H1 (cell line): ENCODE results near the gene TMEM250. TPM values are rescaled to one million over a fixed set of nuclear protein-coding genes. Genes with fewer than 3 reads are reported as not detected.

Source experiments
- CTCF ChIA-PET: fragments of 300-600 bp; sonication (Branson Sonifier 250); formaldehyde crosslinking; loops from one replicate; lab custom pipeline; 2021; ENCODE audit not compliant: partially characterized antibody; lab: Charles Lee
- POLR2A ChIA-PET: fragments of 300-600 bp; sonication (Branson Sonifier 250); formaldehyde crosslinking; loops from one replicate; lab custom pipeline; 2021; ENCODE audit warnings: inconsistent platforms; ENCODE audit not compliant: partially characterized antibody; lab: Charles Lee
- DNase-seq, 2 experiments: peaks; one replicate each; pipeline versions ENCODE4 v3.0.0 to v3.0.0-alpha.2; 2010 to 2022; ENCODE audit warnings: low spot score in 2 of 2, low read depth in 1 of 2, mixed read lengths in 1 of 2
- FAIRE-seq: peaks from 2 replicates; lab custom pipeline; 2011; peaks lifted over from hg19 to GRCh38; lab: Jason Lieb, UNC
- H2AFZ ChIP-seq: 2 replicates; pipeline ENCODE4 v1.8.1; 2012; ENCODE audit warnings: low read length, inconsistent platforms
- H2AK5ac ChIP-seq: 2 replicates; pipeline ENCODE4 v1.6.1; 2013; ENCODE audit warnings: low read depth, low read length
- H2BK120ac ChIP-seq: replicated peaks from 2 replicates; pipeline ENCODE3; 2013; ENCODE audit warnings: low read depth, low read length, inconsistent platforms
- H2BK12ac ChIP-seq: 2 replicates; pipeline ENCODE4 v1.6.1; 2013; ENCODE audit warnings: low read depth, low read length
- H2BK15ac ChIP-seq: 2 replicates; pipeline ENCODE4 v1.6.1; 2013; ENCODE audit warnings: low read length
- H2BK20ac ChIP-seq: 2 replicates; pipeline ENCODE4 v1.6.1; 2013; ENCODE audit warnings: low read length
- H2BK5ac ChIP-seq: 2 replicates; pipeline ENCODE4 v1.6.1; 2013; ENCODE audit warnings: low read depth, low read length
- H3K14ac ChIP-seq: 2 replicates; pipeline ENCODE4 v1.6.1; 2013; ENCODE audit warnings: inconsistent platforms; ENCODE audit not compliant: insufficient read length
- H3K18ac ChIP-seq: 2 replicates; pipeline ENCODE4 v1.6.1; 2013; ENCODE audit warnings: low read length; ENCODE audit errors: extremely low read depth
- H3K23ac ChIP-seq: 2 replicates; pipeline ENCODE4 v1.6.1; 2013; ENCODE audit warnings: inconsistent platforms; ENCODE audit not compliant: insufficient read length
- H3K23me2 ChIP-seq: 2 replicates; pipeline ENCODE4 v1.6.1; 2013; ENCODE audit warnings: low read depth, low read length
- H3K27ac ChIP-seq: 2 replicates; pipeline ENCODE4 v1.6.1; 2011; ENCODE audit warnings: low read depth, low read length, inconsistent platforms
- H3K27me3 ChIP-seq, 4 experiments: replicated peaks in 1 of 4; 1 replicate in 1 of 4; 2 replicates in 3 of 4; pipeline versions ENCODE4 v1.6.1 to v1.8.1; 2011 to 2013; ENCODE audit warnings: low read length in 3 of 4, mild to moderate bottlenecking in 3 of 4, inconsistent platforms in 2 of 4, mixed read lengths in 2 of 4, moderate library complexity in 1 of 4; ENCODE audit not compliant: control insufficient read depth in 3 of 4, insufficient read depth in 3 of 4; ENCODE audit errors: extremely low read depth in 1 of 4
- H3K36me3 ChIP-seq, 4 experiments: 2 replicates each; pipeline versions ENCODE4 v1.6.1 to v1.8.1; 2011 to 2013; ENCODE audit warnings: mild to moderate bottlenecking in 4 of 4, low read length in 3 of 4, moderate library complexity in 2 of 4, control low read depth in 1 of 4, inconsistent platforms in 1 of 4; ENCODE audit not compliant: insufficient read depth in 4 of 4, control insufficient read depth in 2 of 4
- H3K4ac ChIP-seq: replicated peaks from 2 replicates; pipeline ENCODE3; 2013; ENCODE audit warnings: low read length, low read depth, mixed read lengths, inconsistent platforms; ENCODE audit not compliant: insufficient read length
- H3K4me1 ChIP-seq, 4 experiments: replicated peaks in 1 of 4; 1 replicate in 1 of 4; 2 replicates in 3 of 4; pipeline versions ENCODE4 v1.6.1 to v1.8.1; 2011 to 2013; ENCODE audit warnings: low read length in 3 of 4, inconsistent platforms in 2 of 4, mixed read lengths in 1 of 4; ENCODE audit not compliant: insufficient read depth in 4 of 4, control insufficient read depth in 3 of 4
- H3K4me2 ChIP-seq, 2 experiments: 2 replicates each; pipeline versions ENCODE4 v1.6.1 to v1.8.1; 2011 to 2013; ENCODE audit warnings: low read depth in 2 of 2, low read length in 2 of 2, control low read depth in 1 of 2, inconsistent platforms in 1 of 2, mild to moderate bottlenecking in 1 of 2; ENCODE audit not compliant: insufficient read depth in 1 of 2
- H3K4me3 ChIP-seq, 4 experiments: fragments of 200-600, 300-600 bp in 1 of 4; sonication (generic), shearing (Covaris generic), sonication (Bioruptor Twin) in 1 of 4; 2 replicates each; pipeline versions ENCODE4 v1.5.1 to v1.8.1; 2011 to 2016; ENCODE audit warnings: low read length in 4 of 4, low read depth in 3 of 4, control low read depth in 2 of 4, inconsistent platforms in 2 of 4, mild to moderate bottlenecking in 2 of 4, mixed read lengths in 1 of 4, moderate library complexity in 1 of 4; ENCODE audit not compliant: insufficient read depth in 2 of 4; ENCODE audit errors: extremely low read depth in 1 of 4
- H3K56ac ChIP-seq: replicated peaks from 2 replicates; pipeline ENCODE3; 2013; ENCODE audit warnings: low read depth, mild to moderate bottlenecking, mixed read lengths, low read length, inconsistent platforms; ENCODE audit not compliant: insufficient read length
- H3K79me1 ChIP-seq: 2 replicates; pipeline ENCODE4 v1.6.1; 2013; ENCODE audit warnings: low read depth, low read length, control low read depth
- H3K79me2 ChIP-seq, 2 experiments: 2 replicates each; pipeline versions ENCODE4 v1.6.1 to v1.8.1; 2012 to 2013; ENCODE audit warnings: low read length in 2 of 2, mild to moderate bottlenecking in 2 of 2, inconsistent platforms in 1 of 2; ENCODE audit not compliant: insufficient read depth in 2 of 2, control insufficient read depth in 1 of 2
- H3K9ac ChIP-seq, 4 experiments: replicated peaks in 1 of 4; 1 replicate in 1 of 4; 2 replicates in 3 of 4; pipeline versions ENCODE4 v1.6.1 to v1.8.1; 2011 to 2013; ENCODE audit warnings: low read depth in 3 of 4, low read length in 3 of 4, control low read depth in 2 of 4, mild to moderate bottlenecking in 2 of 4, moderate library complexity in 2 of 4, inconsistent platforms in 1 of 4; ENCODE audit errors: extremely low read depth in 1 of 4
- H3K9me3 ChIP-seq, 2 experiments: 2 replicates each; pipeline versions ENCODE4 v1.6.1 to v1.8.1; 2012 to 2013; ENCODE audit warnings: mild to moderate bottlenecking in 2 of 2, moderate library complexity in 2 of 2, control low read depth in 1 of 2, inconsistent platforms in 1 of 2, low read depth in 1 of 2, low read length in 1 of 2, mixed read lengths in 1 of 2; ENCODE audit not compliant: insufficient read depth in 2 of 2
- H4K20me1 ChIP-seq, 2 experiments: replicated peaks in 1 of 2; 2 replicates each; pipeline versions ENCODE3 to v1.8.1; 2011 to 2013; ENCODE audit warnings: inconsistent platforms in 2 of 2, low read length in 2 of 2, mild to moderate bottlenecking in 1 of 2; ENCODE audit not compliant: insufficient read depth in 2 of 2, control insufficient read depth in 1 of 2
- H4K5ac ChIP-seq: 2 replicates; pipeline ENCODE4 v1.6.1; 2013; ENCODE audit warnings: low read length, low read depth, mixed read lengths, inconsistent platforms; ENCODE audit not compliant: insufficient read length
- H4K8ac ChIP-seq: 2 replicates; pipeline ENCODE4 v1.8.0; 2013; ENCODE audit warnings: mild to moderate bottlenecking, moderate library complexity, low read length, inconsistent platforms; ENCODE audit not compliant: insufficient read depth; ENCODE audit errors: extremely low read depth
- H4K91ac ChIP-seq: replicated peaks from 2 replicates; pipeline ENCODE3; 2013; ENCODE audit warnings: low read length, mixed read lengths, inconsistent platforms; ENCODE audit not compliant: insufficient read length
- CHD2 ChIP-seq: IDR thresholded peaks from 2 replicates; pipeline ENCODE4 v1.6.1; 2012; ENCODE audit warnings: low read length, improper control_type of control experiment
- EGR1 ChIP-seq: IDR thresholded peaks from 2 replicates; pipeline ENCODE4 v1.6.1; 2011; ENCODE audit warnings: low read depth, low read length, borderline replicate concordance
- EZH2 ChIP-seq: fragments of 200-600 bp; sonication (generic); IDR thresholded peaks from 2 replicates; pipeline ENCODE4 v1.7.1; 2012; ENCODE audit warnings: low read depth, mild to moderate bottlenecking, moderate library complexity, low read length, inconsistent platforms; ENCODE audit not compliant: severe bottlenecking
- HDAC6 ChIP-seq: IDR thresholded peaks from one replicate; pipeline ENCODE4 v1.7.1; 2012; ENCODE audit warnings: low read depth, mild to moderate bottlenecking, inconsistent platforms, low read length, moderate library complexity
- KDM4A ChIP-seq: IDR thresholded peaks from one replicate; pipeline ENCODE4 v1.7.1; 2012; ENCODE audit warnings: low read depth, mild to moderate bottlenecking, moderate library complexity, low read length, inconsistent platforms; ENCODE audit not compliant: severe bottlenecking
- POLR2AphosphoS5 ChIP-seq: IDR thresholded peaks from 2 replicates; pipeline ENCODE4 v1.6.1; 2011; ENCODE audit warnings: low read depth, low read length
- SP2 ChIP-seq: IDR thresholded peaks from 2 replicates; pipeline ENCODE4 v1.6.1; 2012; ENCODE audit warnings: mild to moderate bottlenecking, low read length, inconsistent platforms
- SP4 ChIP-seq: IDR thresholded peaks from 2 replicates; pipeline ENCODE4 v1.6.1; 2012; ENCODE audit warnings: low read length, inconsistent platforms
- TBP ChIP-seq: IDR thresholded peaks from 2 replicates; pipeline ENCODE4 v1.6.1; 2011; ENCODE audit warnings: low read depth, low read length, improper control_type of control experiment
- TCF12 ChIP-seq: IDR thresholded peaks from 2 replicates; pipeline ENCODE4 v1.6.1; 2011; ENCODE audit warnings: low read depth, mild to moderate bottlenecking, low read length
- ZNF274 ChIP-seq: IDR thresholded peaks from 2 replicates; pipeline ENCODE4 v1.7.0; 2012; ENCODE audit warnings: low read length, borderline replicate concordance; ENCODE audit errors: extremely low read depth
- WGBS, 2 experiments: shearing (Covaris generic) in 1 of 2; methylation state at CpG; one replicate each; pipeline versions ENCODE4 v1.1.6 to v1.1.7; 2013 to 2015; ENCODE audit warnings: low lambda C conversion rate in 2 of 2, mixed read lengths in 2 of 2, inconsistent platforms in 1 of 2, low coverage in 1 of 2, missing lambda C conversion rate in 1 of 2; ENCODE audit not compliant: insufficient replicate concordance in 2 of 2, insufficient coverage in 1 of 2, insufficient read length in 1 of 2; ENCODE audit errors: extremely low coverage in 1 of 2, missing lambda C conversion rate in 1 of 2; 5-methylcytosine and 5-hydroxymethylcytosine counted together
- polyA plus RNA-seq, 7 experiments: library from polyadenylated mRNA; depleted of rRNA in 3 of 7; stranded (reverse) in 5 of 7; unstranded in 2 of 7; fragments of >200 nt in 5 of 7; fragments of 200-250 nt in 2 of 7; gene quantifications; 1 replicate in 5 of 7; 2 replicates in 1 of 7; 4 replicates in 1 of 7; pipeline versions ENCODE4 v1.2.1 to v1.2.3, GENCODE V29; 2011 to 2013; ENCODE audit warnings: missing spikeins in 2 of 7, mixed read lengths in 2 of 7
- total RNA-seq: library from RNA; stranded (reverse); fragmentation: NEBNext Ultra II Directional; extraction: Animal tissue kit (Norgen Biotek cat#: 25700); gene quantifications from 2 replicates; pipeline ENCODE4 v1.2.1, GENCODE V29; 2021

Gene TMEM250
- total and polyA plus RNA-seq, 2 of the 8 experiments (the other 6 are each of a cell fraction or from before 2014, with no cell fraction given), result 22.3 to 34.9 TPM

DNA sequence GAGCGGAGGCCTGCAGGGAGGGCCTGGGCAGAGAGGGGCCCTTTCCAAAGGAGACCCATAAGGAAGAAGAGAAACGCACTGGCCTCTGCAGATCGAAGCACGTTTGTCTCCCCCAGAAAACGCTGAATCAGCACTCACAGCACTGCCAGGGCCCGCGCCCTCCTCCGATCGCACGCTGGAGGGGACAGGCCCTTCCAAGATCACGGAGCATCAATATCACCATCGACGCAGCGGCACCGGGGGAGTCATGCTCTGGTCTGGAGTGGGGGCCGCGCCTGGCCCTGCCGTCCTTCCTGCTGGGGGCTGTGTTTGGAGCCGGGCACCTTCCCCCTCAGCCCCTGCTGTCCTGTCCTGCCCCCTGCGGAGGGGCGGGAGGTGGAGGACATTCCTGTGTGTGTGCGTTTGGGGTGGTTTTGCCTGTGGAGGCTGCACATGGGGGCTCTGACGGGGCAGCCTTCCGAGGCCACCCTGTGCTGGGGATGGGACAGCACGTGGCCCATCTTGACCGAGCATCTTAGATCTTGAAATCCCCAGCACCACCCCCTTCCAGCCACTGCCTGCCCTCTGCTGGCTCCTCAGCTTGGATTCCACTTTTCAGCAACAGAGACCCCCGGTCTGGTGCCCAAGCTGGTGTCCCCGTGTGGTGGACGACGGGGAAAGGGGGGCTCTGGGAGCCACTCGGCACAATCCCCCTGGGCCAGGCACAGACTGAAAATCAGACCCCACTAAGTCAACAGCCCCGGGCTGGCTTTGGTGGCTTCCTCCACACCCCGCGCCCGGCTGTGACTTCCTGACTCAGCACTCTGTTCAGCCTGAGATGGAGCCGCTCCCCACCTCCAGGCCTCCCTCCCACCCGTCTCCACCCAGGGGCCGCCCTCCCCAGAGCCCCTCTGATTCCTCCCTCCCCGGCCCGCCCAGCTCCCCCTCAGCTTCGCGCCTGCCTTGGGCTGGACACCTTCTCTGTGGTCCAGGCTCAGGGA lies 8.3 kb downstream of the TMEM250 start:
- H2BK15ac ChIP-seq, result peak overlapping the region; percentile 97; the same call in 1 of the 2 replicates
- no peak for DNase-seq
- H4K20me1 ChIP-seq, result no peaks in the 10 kb centered on the region
- H3K9ac ChIP-seq, result peak overlapping the region in 2 of 4 experiments; percentile 27 to 51; a peak in 2 of 7 replicates
- H2BK120ac ChIP-seq, result peak overlapping the region; percentile 75
- ChIA-PET CTCF (interaction anchor here (0.7 to 4.2 kb wide), 13 partner anchors 10 to 147 kb away, joined by 3 to 19 read pairs (median 4); no protein-coding TSS in a partner anchor), POLR2A (interaction anchor here (0.9 to 8.5 kb wide), 7 partner anchors 8 to 140 kb away, joined by 3 to 40 read pairs (median 4); partner anchors contain the start of gene TMEM250)
- H3K4me2 ChIP-seq, result peak overlapping the region; percentile 68 to 74
- H4K5ac ChIP-seq, result peak overlapping the region; percentile 20
- no peaks in the 10 kb centered on the region for H3K27me3 ChIP-seq
- peak overlapping the region; percentile 63 for H2BK20ac ChIP-seq
- 44% methylated on average over 33 of the region's 42 CpGs; no CpG with 5 or more reads in 1 of the 2 experiments for WGBS, 2 experiments
- H2AK5ac ChIP-seq, result peak overlapping the region; percentile 71; the same call in 1 of the 2 replicates
- H4K91ac ChIP-seq, result peak overlapping the region; percentile 57
- H3K27ac ChIP-seq, result peak overlapping the region; percentile 41; the same call in 1 of the 2 replicates
- H3K23ac ChIP-seq, result peak overlapping the region; percentile 37
- H3K36me3 ChIP-seq, result no peaks in the 10 kb centered on the region
- no peak for FAIRE-seq
- H3K4me3 ChIP-seq, result peak overlapping the region; percentile 4 to 57 (median 24); a peak in 5 of 8 replicates
- H3K79me1 ChIP-seq, result no peaks in the 10 kb centered on the region
- H3K4me1 ChIP-seq, result peaks cover 0 to 37% (median 29%) of the 10 kb centered on the region in 4 experiments; a peak in 6 of 7 replicates
- H2BK5ac ChIP-seq, result peak overlapping the region; percentile 86; the same call in 1 of the 2 replicates
- H2AFZ ChIP-seq, result no peak overlapping the region
- no peaks in the 10 kb centered on the region for H3K79me2 ChIP-seq
- peak overlapping the region; percentile 4 for H3K4ac ChIP-seq
- H3K56ac ChIP-seq, result peak overlapping the region; percentile 91
- H3K9me3 ChIP-seq, result no peaks in the 10 kb centered on the region
- H3K23me2 ChIP-seq, result peaks cover 2% of the 10 kb centered on the region; the same call in 1 of the 2 replicates
- H2BK12ac ChIP-seq, result peak overlapping the region; percentile 99; the same call in 1 of the 2 replicates
- H3K14ac ChIP-seq, result peak overlapping the region; percentile 91
- peak overlapping the region; percentile 98 for H3K18ac ChIP-seq
- H4K8ac ChIP-seq, result peak overlapping the region; percentile 76
- TF ChIP-seq POLR2AphosphoS5 (0 out of 2 replicates have a peak, but pooled peaks have one; percentile 32), SP4 (no peak), EZH2 (no peak), EGR1 (no peak), ZNF274 (no peak), TCF12 (no peak), CHD2 (no peak), HDAC6 (no peak), KDM4A (peak; percentile 8), SP2 (no peak), TBP (no peak)
